Activated T-helper 17 cell treated with anti-CD3 and anti-CD28 coated beads, Interleukin-2, amount 50 U/mL, for 72 hours (primary cell): ENCODE data around the gene FMN1. TPM values are rescaled to one million over a fixed set of nuclear protein-coding genes. Genes with fewer than 3 reads are reported as not detected.
"Not testable (repeated sequence)": the region's sequence is repeated elsewhere in the genome, so short reads cannot be mapped to it uniquely, and the experiment has no call there.

ENCODE experiments used
- ATAC-seq: fragments of 150-1000 bp; cut with Tn5 transposase; replicated peaks from 2 replicates; pipeline ENCODE4 v1.10.0; 2021; ENCODE audit warnings: mild to moderate bottlenecking, moderate library complexity
- H3K27ac Mint-ChIP-seq: one replicate; pipeline ENCODE4 v1.8.0; 2022; ENCODE audit warnings: mixed read lengths
- H3K27me3 Mint-ChIP-seq: one replicate; pipeline ENCODE4 v1.8.0; 2022; ENCODE audit warnings: mixed read lengths
- H3K36me3 Mint-ChIP-seq: one replicate; pipeline ENCODE4 v1.8.0; 2022; ENCODE audit warnings: low read depth, mild to moderate bottlenecking, mixed read lengths
- H3K4me1 Mint-ChIP-seq: one replicate; pipeline ENCODE4 v1.8.0; 2022; ENCODE audit warnings: mixed read lengths
- H3K4me3 Mint-ChIP-seq: one replicate; pipeline ENCODE4 v1.8.0; 2022; ENCODE audit warnings: mild to moderate bottlenecking, mixed read lengths
- H3K9me3 Mint-ChIP-seq: one replicate; pipeline ENCODE4 v1.8.0; 2022; ENCODE audit warnings: mixed read lengths
- total RNA-seq, 2 donors: library from RNA; stranded (reverse); gene quantifications; one replicate each; pipeline ENCODE4 v1.2.3, GENCODE V29; 2022

FMN1 gene
- total RNA-seq, 2 donors from 2014 or later = 1.0 to 2.0 TPM

DNA sequence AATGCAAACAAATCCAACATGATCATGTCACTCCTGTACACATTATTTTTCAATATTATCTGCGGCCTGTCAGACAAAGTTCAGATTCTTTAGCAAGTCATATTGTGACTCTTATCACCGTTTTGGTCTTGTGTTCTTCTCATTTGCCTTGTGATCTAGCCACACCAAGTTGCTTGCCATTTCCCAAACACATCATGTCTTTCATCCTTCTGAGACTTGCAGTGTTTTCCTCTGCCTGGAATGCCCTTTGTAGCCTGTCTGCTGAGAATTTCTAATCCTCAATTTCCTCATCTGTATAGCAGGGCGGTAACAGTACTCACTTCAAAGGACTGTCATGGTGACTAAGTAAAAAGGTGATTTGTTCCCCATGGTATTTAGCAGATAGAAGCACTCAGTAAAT, 341.7 kb downstream of the FMN1 start:
- no peak for ATAC-seq
- H3K4me1 Mint-ChIP-seq = no peaks in the 10 kb centered on the region
- H3K27me3 Mint-ChIP-seq = peaks cover 4% of the 10 kb centered on the region
- no peak overlapping the region for H3K27ac Mint-ChIP-seq
- H3K36me3 Mint-ChIP-seq = no peaks in the 10 kb centered on the region
- H3K4me3 Mint-ChIP-seq = no peak overlapping the region
- no peaks in the 10 kb centered on the region for H3K9me3 Mint-ChIP-seq

DNA sequence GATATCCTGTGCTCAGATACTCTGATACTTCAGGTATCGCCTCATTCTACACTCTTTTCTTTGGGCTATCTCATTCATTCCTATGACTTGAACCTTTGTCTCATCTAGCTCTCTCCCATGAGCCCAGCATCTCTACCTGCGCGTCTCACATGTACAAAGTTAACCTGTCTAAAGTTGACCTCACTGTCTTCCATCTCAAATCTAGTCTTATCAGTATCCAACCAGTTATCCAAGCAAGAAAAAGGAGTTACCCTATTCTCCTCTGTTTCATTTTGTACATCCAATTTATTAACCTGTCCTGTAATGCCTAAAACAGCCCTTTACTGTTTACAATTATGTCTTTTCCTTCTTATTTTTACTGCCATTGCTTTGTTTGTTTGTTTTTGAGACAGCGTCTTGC, 342.5 kb downstream of the FMN1 start:
- ATAC-seq = no peak
- H3K9me3 Mint-ChIP-seq = no peaks in the 10 kb centered on the region
- peaks cover 4% of the 10 kb centered on the region for H3K27me3 Mint-ChIP-seq
- no peaks in the 10 kb centered on the region for H3K4me1 Mint-ChIP-seq
- H3K27ac Mint-ChIP-seq = no peak overlapping the region
- no peak overlapping the region for H3K4me3 Mint-ChIP-seq
- H3K36me3 Mint-ChIP-seq = no peaks in the 10 kb centered on the region

DNA sequence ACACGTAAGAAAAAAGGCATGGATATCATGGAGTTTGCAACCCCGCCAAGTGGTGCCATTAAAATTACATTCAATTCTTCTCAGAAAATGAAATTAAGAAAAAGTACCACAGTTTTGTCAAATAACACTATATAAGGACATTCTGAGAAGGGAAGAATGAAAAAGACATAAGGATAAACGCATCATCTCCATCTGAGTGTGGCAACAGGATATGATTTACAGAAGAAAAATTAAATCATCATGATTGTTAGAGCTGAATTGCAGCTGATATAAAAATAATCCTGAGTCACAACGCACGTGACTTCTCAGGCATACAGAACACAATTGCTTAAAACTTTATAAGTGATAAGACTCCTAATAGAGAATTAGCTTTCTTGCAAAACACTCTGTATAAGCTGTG, 342.9 kb downstream of the FMN1 start:
- Mint-ChIP-seq H3K27me3 (peaks cover 4% of the 10 kb centered on the region), H3K27ac (no peak overlapping the region), H3K4me3 (no peak overlapping the region), H3K36me3 (no peaks in the 10 kb centered on the region), H3K9me3 (no peaks in the 10 kb centered on the region), H3K4me1 (no peaks in the 10 kb centered on the region)
- ATAC-seq = no peak

DNA sequence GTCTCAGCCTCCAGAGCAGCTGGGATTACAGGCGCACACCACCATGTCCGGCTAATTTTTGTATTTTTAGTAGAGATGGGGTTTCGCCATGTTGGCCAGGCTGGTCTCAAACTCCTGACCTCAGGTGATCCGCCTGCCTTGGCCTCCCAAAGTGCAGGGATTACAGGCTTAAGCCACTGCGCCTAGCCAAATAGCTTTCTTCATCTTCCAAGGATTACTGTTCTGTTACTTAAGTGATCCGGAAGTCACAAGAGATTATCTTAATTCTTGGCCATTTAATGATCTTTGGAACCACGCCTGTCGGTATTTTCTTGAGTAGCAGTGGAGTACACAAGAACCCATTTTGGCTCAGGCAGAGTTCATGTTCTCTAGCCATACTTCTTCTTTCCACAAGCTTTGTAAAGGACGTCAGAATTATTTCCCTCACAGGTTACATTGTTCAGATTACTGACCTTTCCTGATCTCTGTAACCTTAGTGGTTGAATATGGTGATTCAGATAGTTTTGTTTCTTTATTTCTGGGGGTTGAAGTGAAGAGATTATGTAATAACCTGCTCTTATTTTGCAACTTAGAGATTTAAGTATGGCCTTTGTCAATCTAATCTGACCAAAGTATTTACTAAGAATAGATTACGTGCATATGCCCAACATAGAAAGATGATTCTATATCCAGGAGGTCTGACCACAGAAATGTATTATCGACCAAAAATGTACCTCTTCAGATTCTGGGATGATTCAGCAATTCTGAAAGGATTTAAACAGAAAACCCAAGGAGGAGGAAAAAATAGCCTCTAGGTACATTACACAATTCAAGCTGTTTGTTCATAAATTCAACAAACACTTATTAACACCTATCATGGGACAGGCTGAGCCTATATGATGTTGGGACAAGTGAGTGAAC, 344.5 kb downstream of the FMN1 start:
- H3K36me3 Mint-ChIP-seq = no peaks in the 10 kb centered on the region
- no peak for ATAC-seq

DNA sequence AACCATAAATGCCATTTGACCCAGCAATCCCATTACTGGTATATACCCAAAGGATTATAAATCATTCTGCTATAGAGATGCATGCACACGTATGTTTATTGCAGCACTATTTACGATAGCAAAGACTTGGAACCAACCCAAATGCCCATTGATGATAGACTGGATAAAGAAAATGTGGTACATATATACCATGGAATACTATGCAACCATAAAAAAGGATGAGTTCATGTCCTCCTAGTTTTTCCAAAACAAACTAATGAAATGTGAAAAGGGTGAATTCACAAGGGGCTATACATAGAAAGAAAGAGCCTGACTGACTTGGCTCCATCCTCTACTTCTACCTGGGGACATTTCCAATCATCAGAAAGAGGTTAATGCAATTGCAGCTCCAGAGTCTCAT, 347.8 kb downstream of the FMN1 start:
- H3K27ac Mint-ChIP-seq, H3K36me3 Mint-ChIP-seq, H3K27me3 Mint-ChIP-seq, ATAC-seq, H3K9me3 Mint-ChIP-seq, H3K4me1 Mint-ChIP-seq, H3K4me3 Mint-ChIP-seq: not testable (repeated sequence)

More for the DNA sequence above, 344.5 kb downstream of the FMN1 start:
- peaks cover 4% of the 10 kb centered on the region for H3K27me3 Mint-ChIP-seq
- no peak overlapping the region for H3K27ac Mint-ChIP-seq
- H3K4me3 Mint-ChIP-seq = no peak overlapping the region
- H3K4me1 Mint-ChIP-seq = no peaks in the 10 kb centered on the region
- H3K9me3 Mint-ChIP-seq = no peaks in the 10 kb centered on the region

DNA sequence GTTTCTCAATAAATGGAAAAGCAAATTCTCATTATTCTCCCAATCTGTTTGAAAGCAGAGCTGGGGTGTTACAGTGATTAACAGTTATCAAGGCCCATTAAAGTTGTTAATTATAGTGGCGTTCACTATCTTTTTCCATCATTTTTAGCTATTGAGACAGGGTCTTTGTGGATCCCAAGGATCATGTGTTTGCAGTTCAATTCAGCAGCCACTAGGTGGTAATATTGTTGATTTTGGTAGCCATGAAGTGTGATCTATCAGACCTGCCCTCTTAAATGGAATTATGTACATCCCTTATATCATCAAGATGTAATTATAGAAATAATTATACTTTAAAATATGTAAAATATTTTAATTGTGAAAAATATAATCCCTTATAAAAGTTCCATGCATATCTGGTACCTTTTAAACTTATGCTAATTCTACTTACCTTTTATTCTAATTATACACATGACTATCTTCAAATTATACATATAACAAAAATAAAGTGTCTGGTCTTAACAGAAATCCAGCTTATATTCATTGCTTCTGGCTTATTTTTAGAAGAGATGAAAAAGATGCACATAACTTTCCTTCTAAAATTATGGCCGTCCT, 350.3 kb downstream of the FMN1 start:
- Mint-ChIP-seq H3K27me3 (no peaks in the 10 kb centered on the region), H3K4me1 (no peaks in the 10 kb centered on the region), H3K27ac (no peak overlapping the region), H3K4me3 (no peak overlapping the region), H3K36me3 (no peaks in the 10 kb centered on the region), H3K9me3 (no peaks in the 10 kb centered on the region)
- ATAC-seq = no peak

DNA sequence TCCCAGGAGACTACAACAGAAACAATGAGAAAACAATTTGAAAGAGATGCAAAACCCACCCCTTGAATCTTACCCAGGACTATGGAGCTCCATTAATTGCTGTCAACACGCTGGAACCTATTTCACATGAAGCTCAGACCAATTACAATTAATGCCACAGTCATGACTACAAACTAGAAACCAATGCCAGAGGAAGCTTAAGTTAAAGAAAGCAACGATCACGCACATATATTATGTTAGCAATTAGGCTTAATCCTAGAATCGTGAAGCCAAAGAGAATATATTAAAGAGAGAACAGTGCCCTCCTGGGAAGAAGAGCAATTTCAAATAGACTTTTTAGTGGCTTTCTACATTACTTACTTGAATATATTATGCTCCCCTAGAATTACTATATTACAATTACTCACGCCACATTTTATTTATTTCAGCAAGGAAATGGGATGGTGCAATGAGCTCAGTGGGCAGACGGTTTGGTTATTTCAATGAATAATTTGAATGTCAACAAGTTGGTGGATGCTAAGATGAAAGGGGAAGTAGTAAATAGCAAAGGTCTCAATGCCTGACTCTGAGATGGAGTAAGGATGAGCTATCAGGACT, 351.2 kb downstream of the FMN1 start:
- no peaks in the 10 kb centered on the region for H3K27me3 Mint-ChIP-seq
- no peaks in the 10 kb centered on the region for H3K4me1 Mint-ChIP-seq
- ATAC-seq = no peak
- no peaks in the 10 kb centered on the region for H3K36me3 Mint-ChIP-seq
- no peak overlapping the region for H3K27ac Mint-ChIP-seq
- no peak overlapping the region for H3K4me3 Mint-ChIP-seq
- no peaks in the 10 kb centered on the region for H3K9me3 Mint-ChIP-seq

DNA sequence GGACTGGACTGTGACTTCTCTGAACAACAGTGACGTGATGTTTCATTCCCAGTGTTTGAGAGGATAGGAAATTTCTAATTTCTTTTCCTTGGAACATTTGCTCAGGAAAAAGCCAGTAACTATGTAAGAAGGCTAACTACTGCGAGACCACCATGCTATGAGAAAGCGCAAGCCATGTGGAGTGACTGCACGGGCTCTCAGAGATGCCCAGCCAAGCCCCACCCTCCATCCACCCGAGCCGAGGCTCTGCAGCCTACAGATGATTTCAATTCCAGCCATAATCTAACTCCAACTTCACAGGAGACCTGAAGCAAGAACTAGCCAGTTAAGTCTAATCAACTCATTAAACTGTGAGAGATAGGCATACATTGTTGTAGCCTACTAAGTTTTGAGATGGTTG, 352.4 kb downstream of the FMN1 start:
- no peaks in the 10 kb centered on the region for H3K9me3 Mint-ChIP-seq
- H3K4me1 Mint-ChIP-seq = no peaks in the 10 kb centered on the region
- no peak for ATAC-seq
- no peaks in the 10 kb centered on the region for H3K27me3 Mint-ChIP-seq
- peaks cover 11% of the 10 kb centered on the region for H3K36me3 Mint-ChIP-seq
- H3K27ac Mint-ChIP-seq = no peak overlapping the region
- H3K4me3 Mint-ChIP-seq = no peak overlapping the region

DNA sequence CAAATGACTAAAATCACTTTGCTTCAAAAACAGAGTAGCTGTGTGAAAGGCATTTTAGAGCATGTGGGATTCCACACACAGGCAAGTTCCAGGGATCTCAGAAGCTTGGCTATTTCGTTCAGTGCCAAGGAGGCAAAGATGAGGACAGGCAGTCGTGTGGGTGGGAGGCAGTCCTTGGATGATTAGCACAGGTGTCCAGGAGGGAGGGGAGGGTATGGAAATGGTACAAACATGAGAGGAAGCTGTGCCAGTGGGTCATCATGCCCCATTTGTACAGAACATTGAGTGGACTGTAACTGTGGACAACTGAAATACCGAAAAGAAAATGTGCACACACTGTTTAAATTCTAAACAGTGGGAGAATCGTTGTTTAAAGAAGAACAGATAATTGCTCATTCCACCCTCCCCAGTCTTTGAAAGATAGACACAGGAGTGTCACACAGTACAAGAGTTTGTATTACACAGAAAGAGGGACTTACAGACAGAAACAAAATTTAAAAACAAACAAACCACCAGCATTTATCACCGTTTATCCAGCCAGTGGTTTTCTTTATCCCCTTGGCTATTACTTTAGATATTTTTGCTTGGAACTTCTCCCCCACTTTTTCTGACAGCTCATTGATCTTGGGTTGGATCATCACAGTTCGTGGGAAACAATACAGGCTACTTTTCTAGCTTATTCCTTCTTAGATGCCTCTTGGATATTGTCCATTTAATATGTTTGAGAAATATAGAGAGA, 353.8 kb downstream of the FMN1 start:
- no peak for ATAC-seq
- Mint-ChIP-seq H3K36me3 (peaks cover 18% of the 10 kb centered on the region), H3K27me3 (no peaks in the 10 kb centered on the region), H3K27ac (no peak overlapping the region), H3K4me3 (no peak overlapping the region), H3K9me3 (no peaks in the 10 kb centered on the region), H3K4me1 (no peaks in the 10 kb centered on the region)

DNA sequence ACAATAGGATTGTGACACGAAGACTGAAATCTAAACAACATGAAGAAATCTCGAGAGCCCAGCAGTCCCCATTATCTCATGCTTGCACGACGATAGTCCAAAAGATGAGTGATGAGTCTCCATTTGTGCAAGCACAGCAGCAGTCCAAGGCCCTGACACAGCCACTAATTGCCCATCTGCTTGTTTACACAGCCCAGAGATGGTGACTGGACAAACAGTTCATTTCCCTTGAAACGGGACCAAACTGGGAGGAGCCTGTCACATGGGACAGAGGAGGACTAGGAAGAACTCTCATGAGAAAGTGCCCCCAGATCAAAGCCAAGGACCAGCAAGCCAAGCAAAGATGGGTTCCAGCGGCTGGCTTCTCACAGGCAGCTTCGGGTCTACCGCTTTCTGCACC, 355.7 kb downstream of the FMN1 start:
- no peak overlapping the region for H3K27ac Mint-ChIP-seq
- no peaks in the 10 kb centered on the region for H3K4me1 Mint-ChIP-seq
- H3K36me3 Mint-ChIP-seq = peaks cover 18% of the 10 kb centered on the region
- ATAC-seq = no peak
- H3K9me3 Mint-ChIP-seq = no peaks in the 10 kb centered on the region
- H3K4me3 Mint-ChIP-seq = no peak overlapping the region
- H3K27me3 Mint-ChIP-seq = no peaks in the 10 kb centered on the region

DNA sequence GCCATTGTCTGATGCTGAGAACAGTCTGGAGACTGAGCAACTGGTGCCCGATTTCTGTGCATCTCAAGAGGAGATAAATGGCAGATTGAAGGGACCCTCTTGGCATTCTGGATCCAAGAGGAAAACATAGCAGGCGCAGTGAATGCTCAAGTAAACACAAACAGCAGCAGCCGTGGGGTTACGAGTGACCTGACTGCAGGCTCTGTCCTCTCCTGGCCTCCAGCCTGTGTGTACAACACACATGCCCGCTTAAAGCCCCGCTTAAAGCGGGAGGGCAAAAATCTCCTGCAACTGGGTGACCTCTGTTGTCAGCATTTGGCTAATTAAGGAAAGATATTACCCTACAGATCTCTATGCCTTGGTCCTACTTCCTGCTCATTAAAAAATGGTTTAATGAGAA, 356.2 kb downstream of the FMN1 start:
- ATAC-seq = no peak
- H3K27ac Mint-ChIP-seq = no peak overlapping the region
- no peaks in the 10 kb centered on the region for H3K4me1 Mint-ChIP-seq
- H3K27me3 Mint-ChIP-seq = no peaks in the 10 kb centered on the region
- H3K9me3 Mint-ChIP-seq = no peaks in the 10 kb centered on the region
- H3K4me3 Mint-ChIP-seq = no peak overlapping the region
- peaks cover 18% of the 10 kb centered on the region for H3K36me3 Mint-ChIP-seq

DNA sequence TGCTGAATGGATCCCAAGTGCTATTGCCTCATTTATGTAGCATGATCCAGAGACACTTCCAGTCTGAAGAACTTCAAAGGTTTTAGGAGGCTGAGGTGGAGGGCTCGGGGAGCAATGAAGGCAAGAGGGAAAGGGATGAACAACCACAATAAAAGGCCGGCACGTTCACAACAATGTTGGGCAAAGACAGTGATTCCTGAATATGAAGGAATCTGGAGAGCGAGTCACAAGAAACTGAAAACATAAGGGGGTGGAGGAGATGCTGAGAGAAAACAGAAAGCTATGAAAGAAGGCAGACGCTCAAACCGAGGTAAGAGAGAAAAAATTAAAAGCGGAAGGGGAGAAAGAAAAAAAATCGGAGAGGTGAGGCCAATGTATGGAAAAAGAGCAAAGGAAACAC, 356.6 kb downstream of the FMN1 start:
- Mint-ChIP-seq H3K27me3 (no peaks in the 10 kb centered on the region), H3K4me1 (no peaks in the 10 kb centered on the region), H3K36me3 (peaks cover 18% of the 10 kb centered on the region), H3K9me3 (no peaks in the 10 kb centered on the region), H3K27ac (peak overlapping the region; percentile 11), H3K4me3 (no peak overlapping the region)
- no peak for ATAC-seq

DNA sequence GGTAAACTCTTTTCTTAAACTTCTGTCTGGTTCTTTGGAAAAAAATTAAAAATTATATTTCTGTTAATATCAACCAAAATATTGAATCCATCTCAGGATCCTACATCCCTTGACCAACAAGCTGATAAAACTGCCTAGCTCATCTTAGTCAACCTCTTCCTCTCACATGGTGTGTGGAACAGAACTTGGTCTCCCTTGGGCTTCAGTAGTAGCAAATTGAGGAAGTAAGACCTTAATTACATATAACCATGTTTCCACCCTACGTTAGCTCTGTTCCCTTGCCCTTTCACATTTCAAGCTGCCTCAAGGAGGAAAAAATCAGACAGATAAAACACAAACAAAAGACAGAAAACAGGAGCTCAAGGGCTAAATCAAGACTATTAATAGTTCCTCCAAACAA, 360.4 kb downstream of the FMN1 start:
- H3K36me3 Mint-ChIP-seq = peaks cover 23% of the 10 kb centered on the region
- H3K4me1 Mint-ChIP-seq = no peaks in the 10 kb centered on the region
- no peaks in the 10 kb centered on the region for H3K27me3 Mint-ChIP-seq
- no peak overlapping the region for H3K4me3 Mint-ChIP-seq
- H3K27ac Mint-ChIP-seq = no peak overlapping the region
- ATAC-seq = no peak
- H3K9me3 Mint-ChIP-seq = no peaks in the 10 kb centered on the region

DNA sequence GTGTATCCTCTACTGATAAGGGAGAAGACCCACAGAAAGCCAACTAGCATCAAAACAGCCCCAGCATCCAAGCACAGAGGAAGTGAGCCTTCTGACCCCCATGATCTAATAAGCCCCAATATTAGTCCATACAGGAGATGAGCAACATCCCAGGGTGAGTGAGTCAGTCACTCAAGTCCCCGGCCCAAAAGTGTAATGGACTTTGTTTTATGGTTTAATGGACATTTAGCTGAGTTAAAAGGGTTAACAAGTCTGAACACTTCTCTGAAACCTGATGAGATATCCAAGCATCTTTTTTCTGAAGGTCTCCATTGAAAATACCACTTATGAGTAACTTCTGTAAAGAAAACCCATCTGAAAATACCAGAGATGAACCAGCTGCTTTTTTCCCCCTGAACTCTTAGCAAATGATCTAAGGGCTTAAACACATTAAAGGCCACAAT, 361.1 kb downstream of the FMN1 start:
- ATAC-seq = peak; percentile 5
- Mint-ChIP-seq H3K9me3 (no peaks in the 10 kb centered on the region), H3K27me3 (no peaks in the 10 kb centered on the region), H3K36me3 (peaks cover 23% of the 10 kb centered on the region), H3K4me1 (no peaks in the 10 kb centered on the region), H3K27ac (no peak overlapping the region), H3K4me3 (no peak overlapping the region)
